NCI-H187 (cell line): ENCODE measurements around the gene MYH10.

ENCODE experiments used
- DNase-seq, 2 experiments: peaks; one replicate each; lab custom pipeline; 2025; lab: John Stamatoyannopoulos, UW

Gene MYH10

DNA sequence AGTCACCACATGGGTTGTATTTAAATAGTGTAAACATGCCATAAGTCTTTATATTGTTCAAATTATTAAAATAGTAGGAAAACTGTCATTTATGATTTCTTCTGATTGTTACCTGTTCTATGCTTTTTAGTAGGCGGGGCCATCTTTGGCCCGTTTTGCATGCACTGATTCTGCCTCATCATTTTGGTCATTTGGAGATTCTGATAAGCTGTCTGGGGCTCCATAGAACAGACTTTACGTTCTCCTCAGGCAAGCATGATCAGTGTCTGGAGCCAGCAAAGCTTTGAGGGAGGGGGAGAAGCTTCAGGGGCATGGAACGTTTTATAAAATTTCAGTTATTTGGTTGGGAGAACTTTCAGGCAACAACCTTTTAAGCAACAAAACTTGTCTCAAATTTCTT is 186.0 kb downstream of the MYH10 start:
- no peak for DNase-seq

DNA sequence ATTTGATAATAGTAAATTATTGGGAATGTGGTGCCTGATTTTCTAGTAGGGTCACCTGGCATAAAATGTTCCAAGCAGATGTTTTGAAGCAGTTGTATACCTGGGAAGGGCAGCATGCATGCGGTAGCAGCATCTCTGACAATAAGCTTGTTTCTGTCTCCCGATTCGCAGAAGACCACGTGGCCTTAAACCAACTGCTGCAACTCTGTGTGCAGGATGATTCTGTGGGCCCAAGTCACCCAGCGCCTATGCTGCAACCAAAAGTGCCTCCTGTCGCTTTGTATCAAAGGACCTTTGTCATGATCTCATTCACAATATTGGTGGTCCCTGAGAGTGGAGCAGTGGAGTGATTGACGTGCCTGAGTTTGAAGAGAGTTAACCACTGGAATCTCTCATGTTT is 186.8 kb downstream of the MYH10 start:
- DNase-seq = no peak

DNA sequence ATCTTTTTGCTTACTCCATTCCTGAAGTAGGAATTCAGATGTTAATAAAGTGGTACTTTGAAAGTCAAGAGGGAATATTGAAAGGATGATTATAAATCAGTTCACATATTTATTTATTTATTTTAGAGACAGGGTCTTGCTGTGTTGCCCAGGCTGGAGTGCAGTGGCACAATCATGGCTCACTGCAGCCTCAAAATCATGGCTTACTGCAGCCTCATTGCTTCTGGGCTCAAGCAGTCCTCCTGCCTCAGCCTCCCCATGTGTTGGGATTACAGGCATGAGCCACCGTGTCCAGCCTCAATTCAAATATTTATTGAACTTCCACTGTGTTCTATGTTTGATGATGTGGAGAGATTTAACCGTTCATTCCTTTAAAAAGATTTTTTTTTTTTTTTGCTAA is 188.2 kb downstream of the MYH10 start:
- no peak for DNase-seq

DNA sequence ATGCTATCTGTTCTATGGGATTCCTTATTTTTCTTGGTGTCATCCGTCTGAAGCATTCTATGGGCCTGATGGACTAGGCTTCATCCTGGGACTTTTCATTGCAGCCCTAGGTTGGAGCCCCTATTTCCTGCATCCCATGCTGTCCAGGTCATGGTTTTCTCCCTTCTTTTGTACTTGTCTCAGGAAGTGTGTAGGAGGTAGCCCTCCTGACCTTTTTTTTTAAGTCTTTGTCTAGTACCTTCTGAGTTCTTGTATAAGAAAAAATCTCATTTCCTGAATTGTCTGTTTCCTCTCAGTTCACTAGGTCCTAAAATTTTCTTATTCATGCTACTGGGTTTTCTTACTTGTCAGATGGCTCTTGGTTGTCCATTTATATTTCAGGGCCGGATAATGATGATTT is 188.8 kb downstream of the MYH10 start:
- no peak for DNase-seq

DNA sequence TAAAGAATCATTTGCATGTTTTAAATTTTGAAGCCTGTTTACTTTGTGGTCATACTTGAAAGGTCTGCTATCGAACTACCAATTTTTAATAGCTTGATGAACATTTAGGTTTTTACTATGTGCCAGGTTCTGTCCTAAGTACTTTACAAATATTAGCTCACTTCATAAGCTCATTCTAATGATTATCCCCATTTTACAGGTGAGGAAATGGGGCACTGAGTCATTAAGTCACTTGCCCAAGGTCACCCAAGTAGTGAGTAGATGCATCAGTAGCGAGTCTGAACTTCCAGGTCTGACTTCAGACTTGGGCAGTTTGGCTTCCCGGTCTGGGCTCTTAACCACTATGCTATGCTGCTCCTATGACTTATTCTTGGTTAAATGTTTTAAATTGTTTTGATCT is 190.8 kb downstream of the MYH10 start:
- no peak for DNase-seq

DNA sequence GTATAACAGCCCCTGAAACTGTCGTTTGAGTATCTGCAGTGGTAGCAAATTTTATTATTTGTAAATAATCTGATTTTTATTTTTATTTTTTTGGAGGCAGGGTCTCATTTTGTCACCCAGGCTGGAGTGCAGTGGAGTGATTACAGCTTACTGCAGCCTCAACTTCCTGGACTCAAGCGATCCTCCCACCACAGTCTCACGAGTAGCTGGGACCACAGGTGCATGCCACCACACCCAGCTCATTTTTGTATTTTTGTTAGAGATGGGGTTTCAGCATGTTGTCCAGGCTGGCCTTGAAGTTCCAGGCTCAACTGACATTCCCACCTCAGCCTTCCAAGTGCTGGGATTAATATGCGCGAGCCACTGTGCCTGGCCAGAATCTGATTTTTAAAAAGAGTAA is 192.1 kb downstream of the MYH10 start:
- no peak for DNase-seq

DNA sequence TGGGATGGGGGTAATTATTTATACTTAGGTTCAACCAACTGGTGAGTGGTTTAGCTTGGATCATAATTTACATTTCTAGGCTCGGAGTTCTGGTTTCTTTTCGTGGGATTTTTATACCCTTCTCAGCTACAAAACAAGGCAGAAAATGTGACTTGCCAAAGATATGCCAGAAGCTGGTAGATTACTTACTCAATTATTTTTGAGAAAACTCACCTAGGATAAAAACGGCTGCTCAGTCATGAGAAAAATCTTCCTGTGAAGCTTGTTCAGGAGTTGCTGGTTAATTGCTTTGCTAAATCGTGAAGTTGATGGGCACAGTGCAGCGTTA is 193.7 kb downstream of the MYH10 start:
- DNase-seq = no peak

DNA sequence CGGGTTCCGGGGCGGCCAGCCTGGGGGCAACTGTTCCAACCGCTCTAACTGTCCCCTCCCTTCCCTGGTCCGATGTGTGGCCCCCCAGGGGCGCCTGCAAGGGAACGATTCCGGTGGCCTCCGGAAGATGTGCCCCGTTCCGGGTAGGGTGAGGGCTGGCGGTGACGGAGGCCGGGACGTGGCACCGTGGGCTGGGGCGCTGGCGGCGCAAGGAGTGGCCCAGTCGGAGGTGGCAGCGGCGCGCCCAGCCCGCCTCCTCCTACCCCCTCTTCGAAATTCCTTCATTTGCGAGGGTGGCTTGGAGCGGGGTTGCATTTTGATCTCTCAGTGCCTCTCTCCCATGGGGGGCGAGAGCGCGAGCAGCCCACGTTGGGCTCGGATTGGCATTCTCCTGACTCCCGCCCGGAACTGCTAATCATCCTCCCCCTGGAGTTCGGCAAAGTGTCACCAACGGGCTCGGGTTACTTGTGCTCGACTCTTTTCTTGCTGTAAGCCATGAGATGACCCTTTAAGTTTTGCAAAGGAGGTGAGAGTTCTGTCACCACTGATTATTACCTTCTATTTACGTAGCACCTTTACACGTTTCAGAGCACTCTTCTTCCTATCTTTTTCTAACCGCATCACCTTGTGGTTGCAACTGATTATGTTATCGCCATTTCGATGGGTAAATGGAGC is 194.2 kb downstream of the MYH10 start:
- DNase-seq = no peak

DNA sequence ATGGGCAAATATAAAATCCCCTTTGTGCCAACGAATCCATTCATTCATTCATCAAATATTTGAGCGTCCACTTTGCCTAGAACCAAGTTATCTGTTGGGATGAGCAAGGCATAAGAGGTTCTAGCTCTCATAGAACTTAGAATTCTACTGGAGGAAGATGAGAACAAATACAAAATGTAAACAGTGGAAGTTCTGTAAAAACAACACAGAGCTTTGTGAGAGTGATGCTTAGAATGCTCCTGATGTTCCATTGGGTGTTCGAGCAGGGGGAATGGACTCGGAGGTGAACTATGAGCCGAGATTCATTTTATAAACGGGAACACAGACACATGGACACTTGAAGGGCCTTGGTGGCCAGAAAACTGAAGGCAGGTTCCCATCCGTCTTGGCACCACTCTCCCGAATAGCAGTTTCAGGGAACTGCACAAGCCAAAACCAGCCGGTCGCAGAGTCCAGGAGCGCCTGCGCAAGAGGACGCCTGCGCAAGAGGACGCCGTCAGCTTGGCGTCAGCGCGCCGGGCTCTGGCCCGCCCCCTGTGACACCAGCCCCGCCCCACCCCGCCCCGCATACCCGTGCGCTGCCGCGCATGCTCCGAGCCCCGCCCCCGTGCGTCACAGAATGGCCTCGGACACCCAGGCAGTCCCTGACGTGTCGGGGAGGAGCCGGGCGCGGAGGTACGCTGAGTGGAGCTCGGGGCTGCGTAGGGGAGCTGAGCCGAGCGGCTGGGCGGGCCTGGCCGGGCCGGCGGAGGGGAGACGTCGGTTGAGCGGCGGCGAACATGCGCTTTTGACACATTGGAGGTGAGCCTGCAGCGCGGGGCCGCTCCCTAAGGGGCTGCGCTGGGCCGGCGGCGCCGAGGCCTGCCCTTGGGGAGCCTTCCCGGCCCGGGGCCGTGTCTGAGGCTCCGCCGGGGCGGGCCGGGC is 195.0 kb downstream of the MYH10 start, which contains the start of gene NDEL1:
TSS of gene NDEL1 (plus strand) at position 640 of the 924 bp plus-strand sequence. CDS start 8,388 bp downstream, outside the sequence.
- DNase-seq = peak; percentile 39 to 92

DNA sequence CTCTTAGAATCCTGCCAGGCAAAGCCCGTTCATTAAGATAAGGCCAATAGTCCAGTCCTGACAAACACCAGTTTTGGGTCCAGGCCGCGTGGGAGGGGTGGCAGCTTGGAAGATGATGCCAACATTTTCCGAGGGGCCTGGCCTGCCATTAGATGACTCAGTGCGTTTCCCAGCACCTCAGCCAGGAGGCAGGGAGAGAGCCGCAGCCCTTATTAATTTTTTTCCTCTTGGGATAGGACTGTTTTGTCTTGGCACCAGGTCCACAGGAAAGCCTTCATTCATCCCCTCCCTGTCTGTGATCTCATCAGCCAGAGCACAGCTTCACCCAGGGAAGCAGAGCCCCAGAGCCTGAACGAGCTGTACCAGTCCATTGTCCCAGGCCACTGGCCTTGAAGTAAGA is 199.6 kb downstream of the MYH10 start:
- no peak for DNase-seq

DNA sequence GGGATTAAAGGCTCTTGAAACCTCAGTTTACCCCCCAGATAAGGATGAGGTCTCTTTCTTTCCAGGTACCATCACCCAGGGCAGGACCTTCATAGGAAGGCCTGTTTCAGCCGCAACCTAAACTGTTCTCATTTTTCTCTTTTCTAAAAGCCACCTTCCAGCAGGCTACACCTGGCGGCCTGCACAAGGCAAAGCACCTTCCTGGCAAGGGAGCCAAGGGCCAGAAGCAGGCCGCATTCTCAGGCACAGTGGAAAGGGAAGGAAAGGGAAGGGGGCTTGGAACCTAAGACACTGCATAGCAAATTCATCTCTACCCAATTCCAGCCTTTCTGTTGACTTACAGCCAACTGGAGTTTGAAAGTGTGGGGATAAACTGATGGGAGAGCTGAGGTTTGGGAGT is 203.7 kb downstream of the MYH10 start:
- no peak for DNase-seq

DNA sequence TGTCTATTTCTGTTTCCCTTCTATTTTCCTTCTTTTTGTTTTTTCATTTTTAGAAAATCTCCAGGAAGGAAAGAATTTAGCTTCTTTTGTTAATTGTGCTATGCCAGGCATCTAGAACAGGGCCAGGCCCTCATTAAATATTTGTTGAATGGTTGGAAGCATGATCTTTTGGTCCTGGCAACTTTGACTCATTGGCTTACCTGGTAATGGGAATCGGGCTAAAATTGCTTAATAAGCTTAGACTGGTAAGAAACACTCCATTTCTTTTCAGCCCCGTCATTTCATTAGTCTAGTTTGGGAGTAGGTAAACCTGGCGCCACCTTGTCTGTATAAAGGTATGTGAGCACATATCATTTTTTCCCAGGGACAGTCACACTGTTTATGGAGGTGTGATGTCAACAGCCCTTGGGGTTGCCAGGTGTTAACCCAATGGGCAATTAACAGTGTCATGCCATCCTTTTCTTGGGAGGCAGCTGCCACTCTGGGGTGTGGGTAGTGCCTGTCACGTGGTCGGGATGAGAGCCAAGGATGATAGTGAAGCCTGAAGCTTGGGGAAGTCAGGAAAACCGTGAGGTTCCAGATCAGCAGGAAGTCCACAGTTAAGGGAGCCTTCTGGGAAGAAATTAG is 204.3 kb downstream of the MYH10 start:
- DNase-seq = no peak
